ENCODE measurements around the gene SPC24. TPM values are rescaled to one million over a fixed set of nuclear protein-coding genes. Genes with fewer than 3 reads are reported as not detected.

The SPC24 gene
- total RNA-seq, 1 experiment from 2014 or later: 44.8 TPM

GRCh38 chr19:11201791-11202190 is 46.2 kb upstream of the SPC24 start:
- DNase-seq: no peak
- Mint-ChIP-seq H3K36me3 (ENCODE audit: insufficient read depth, unreplicated experiment) (peaks cover 33% of the 10 kb centered on the region), H3K9me3 (ENCODE audit: unreplicated experiment) (no peaks in the 10 kb centered on the region), H3K4me1 (ENCODE audit: low read depth, unreplicated experiment) (peaks cover 6% of the 10 kb centered on the region), H3K27ac (ENCODE audit: unreplicated experiment) (no peak overlapping the region), H3K27me3 (ENCODE audit: insufficient read depth, unreplicated experiment) (no peaks in the 10 kb centered on the region), H3K4me3 (ENCODE audit: unreplicated experiment) (no peak overlapping the region)
- no peaks in the 10 kb centered on the region; the same call in 1 of the 2 replicates for H3K36me3 ChIP-seq (ENCODE audit: control insufficient read depth, insufficient read depth, low read length)
- no peaks in the 10 kb centered on the region for H3K4me1 ChIP-seq
- POLR2A ChIA-PET: no interaction called here
- H3K27me3 ChIP-seq (replicated peaks; ENCODE audit: control insufficient read depth, insufficient read depth, low read length): no peaks in the 10 kb centered on the region
- intact Hi-C loops (cut with micrococcal nuclease; ENCODE audit: unreplicated experiment): no loop called here
- no peak overlapping the region for H3K4me3 ChIP-seq (ENCODE audit: low read depth, low read length)
- TF ChIP-seq, protein P1, sequence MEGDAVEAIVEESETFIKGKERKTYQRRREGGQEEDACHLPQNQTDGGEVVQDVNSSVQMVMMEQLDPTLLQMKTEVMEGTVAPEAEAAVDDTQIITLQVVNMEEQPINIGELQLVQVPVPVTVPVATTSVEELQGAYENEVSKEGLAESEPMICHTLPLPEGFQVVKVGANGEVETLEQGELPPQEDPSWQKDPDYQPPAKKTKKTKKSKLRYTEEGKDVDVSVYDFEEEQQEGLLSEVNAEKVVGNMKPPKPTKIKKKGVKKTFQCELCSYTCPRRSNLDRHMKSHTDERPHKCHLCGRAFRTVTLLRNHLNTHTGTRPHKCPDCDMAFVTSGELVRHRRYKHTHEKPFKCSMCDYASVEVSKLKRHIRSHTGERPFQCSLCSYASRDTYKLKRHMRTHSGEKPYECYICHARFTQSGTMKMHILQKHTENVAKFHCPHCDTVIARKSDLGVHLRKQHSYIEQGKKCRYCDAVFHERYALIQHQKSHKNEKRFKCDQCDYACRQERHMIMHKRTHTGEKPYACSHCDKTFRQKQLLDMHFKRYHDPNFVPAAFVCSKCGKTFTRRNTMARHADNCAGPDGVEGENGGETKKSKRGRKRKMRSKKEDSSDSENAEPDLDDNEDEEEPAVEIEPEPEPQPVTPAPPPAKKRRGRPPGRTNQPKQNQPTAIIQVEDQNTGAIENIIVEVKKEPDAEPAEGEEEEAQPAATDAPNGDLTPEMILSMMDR (IDR thresholded peaks at IDR 0.05; ENCODE audit: insufficient read depth in 1 of 2, low read depth in 1 of 2, low read length in 1 of 2, severe bottlenecking in 1 of 2, unreplicated experiment in 1 of 2): no peak
- H3K9me3 ChIP-seq: no peaks in the 10 kb centered on the region
- CTCF ChIA-PET: no interaction called here
- BruUV-seq (replicated peaks): no TSS peak

GRCh38 chr19:11200931-11201330 is 45.3 kb upstream of the SPC24 start:
- H3K27me3 Mint-ChIP-seq (ENCODE audit: insufficient read depth, unreplicated experiment): no peaks in the 10 kb centered on the region
- H3K36me3 Mint-ChIP-seq (ENCODE audit: insufficient read depth, unreplicated experiment): peaks cover 36% of the 10 kb centered on the region
- H3K36me3 ChIP-seq (ENCODE audit: control insufficient read depth, insufficient read depth, low read length): no peaks in the 10 kb centered on the region; the same call in 1 of the 2 replicates
- no peaks in the 10 kb centered on the region for H3K27me3 ChIP-seq (replicated peaks; ENCODE audit: control insufficient read depth, insufficient read depth, low read length)
- peaks cover 6% of the 10 kb centered on the region for H3K4me1 Mint-ChIP-seq (ENCODE audit: low read depth, unreplicated experiment)
- no TSS peak for BruUV-seq (replicated peaks)
- no peaks in the 10 kb centered on the region for H3K9me3 Mint-ChIP-seq (ENCODE audit: unreplicated experiment)
- ChIA-PET POLR2A (no interaction called here), CTCF (no interaction called here)
- H3K27ac Mint-ChIP-seq (ENCODE audit: unreplicated experiment): no peak overlapping the region
- H3K4me1 ChIP-seq: no peaks in the 10 kb centered on the region
- no peak overlapping the region for H3K4me3 Mint-ChIP-seq (ENCODE audit: unreplicated experiment)
- TF ChIP-seq, protein P1 (IDR thresholded peaks at IDR 0.05; ENCODE audit: insufficient read depth in 1 of 2, low read depth in 1 of 2, low read length in 1 of 2, severe bottlenecking in 1 of 2, unreplicated experiment in 1 of 2): no peak
- DNase-seq: no peak
- H3K9me3 ChIP-seq: no peaks in the 10 kb centered on the region
- intact Hi-C loops (cut with micrococcal nuclease; ENCODE audit: unreplicated experiment): no loop called here
- no peak overlapping the region for H3K4me3 ChIP-seq (ENCODE audit: low read depth, low read length)

GRCh38 chr19:11200015-11200574 is 44.5 kb upstream of the SPC24 start:
- ChIA-PET CTCF (no interaction called here), POLR2A (no interaction called here)
- Mint-ChIP-seq H3K9me3 (ENCODE audit: unreplicated experiment) (no peaks in the 10 kb centered on the region), H3K27me3 (ENCODE audit: insufficient read depth, unreplicated experiment) (no peaks in the 10 kb centered on the region), H3K4me3 (ENCODE audit: unreplicated experiment) (no peak overlapping the region), H3K4me1 (ENCODE audit: low read depth, unreplicated experiment) (peaks cover 6% of the 10 kb centered on the region), H3K27ac (ENCODE audit: unreplicated experiment) (no peak overlapping the region), H3K36me3 (ENCODE audit: insufficient read depth, unreplicated experiment) (peaks cover 31% of the 10 kb centered on the region)
- Histone ChIP-seq H3K27me3 (replicated peaks; ENCODE audit: control insufficient read depth, insufficient read depth, low read length) (no peaks in the 10 kb centered on the region), H3K4me3 (ENCODE audit: low read depth, low read length) (no peak overlapping the region), H3K4me1 (no peaks in the 10 kb centered on the region), H3K36me3 (ENCODE audit: control insufficient read depth, insufficient read depth, low read length) (no peaks in the 10 kb centered on the region; the same call in 1 of the 2 replicates), H3K9me3 (no peaks in the 10 kb centered on the region)
- no TSS peak for BruUV-seq (replicated peaks)
- TF ChIP-seq, protein P1 (IDR thresholded peaks at IDR 0.05; ENCODE audit: insufficient read depth in 1 of 2, low read depth in 1 of 2, low read length in 1 of 2, severe bottlenecking in 1 of 2, unreplicated experiment in 1 of 2): no peak
- intact Hi-C loops (cut with micrococcal nuclease; ENCODE audit: unreplicated experiment): no loop called here
- no peak for DNase-seq
